ACC112 (cell line): ENCODE results near the gene SRPK1.

Experiments used
- H2AFZ ChIP-seq: fragments of 200-600 bp; sonication (generic); one replicate; pipeline ENCODE4 v1.6.0; 2017; ENCODE audit warnings: antibody characterized with exemption, low read length; ENCODE audit not compliant: unreplicated experiment
- H3K27ac ChIP-seq: fragments of 200-600 bp; sonication (generic); 2 replicates; pipeline ENCODE4 v1.5.1; 2014; ENCODE audit warnings: low read depth, mild to moderate bottlenecking, antibody characterized with exemption, low read length, moderate library complexity
- H3K27me3 ChIP-seq: fragments of 200-600 bp; sonication (generic); 2 replicates; pipeline ENCODE4 v1.6.1; 2014; ENCODE audit warnings: mild to moderate bottlenecking, antibody characterized with exemption, low read length, moderate library complexity, mixed read lengths; ENCODE audit not compliant: insufficient read depth
- H3K36me3 ChIP-seq: fragments of 200-600 bp; sonication (generic); 2 replicates; pipeline ENCODE4 v1.6.1; 2016; ENCODE audit warnings: mild to moderate bottlenecking, antibody characterized with exemption, low read length, moderate library complexity, mixed read lengths; ENCODE audit not compliant: insufficient read depth
- H3K4me1 ChIP-seq: fragments of 200-600 bp; sonication (generic); one replicate; pipeline ENCODE4 v1.6.1; 2016; ENCODE audit warnings: low read length, mixed read lengths; ENCODE audit not compliant: insufficient read depth, unreplicated experiment, control insufficient read depth
- H3K4me3 ChIP-seq: fragments of 200-600 bp; sonication (generic); 2 replicates; pipeline ENCODE4 v1.5.1; 2014; ENCODE audit warnings: mild to moderate bottlenecking, low read depth, low read length
- H3K79me2 ChIP-seq: fragments of 200-600 bp; sonication (generic); one replicate; pipeline ENCODE4 v1.6.0; 2016; ENCODE audit warnings: low read length; ENCODE audit not compliant: control insufficient read depth, unreplicated experiment, insufficient read depth

The SRPK1 gene

GRCh38 chr6:35798706-35799105, 122.2 kb downstream of the SRPK1 start:
- Histone ChIP-seq H2AFZ (no peak overlapping the region), H3K27ac (no peak overlapping the region), H3K4me1 (no peaks in the 10 kb centered on the region), H3K27me3 (peaks cover under 1% of the 10 kb centered on the region; the same call in 1 of the 2 replicates), H3K36me3 (no peaks in the 10 kb centered on the region), H3K79me2 (no peaks in the 10 kb centered on the region), H3K4me3 (no peak overlapping the region)

- peaks cover 5% of the 10 kb centered on the region for H3K27me3 ChIP-seq
- no peak overlapping the region for H3K4me3 ChIP-seq
- H3K36me3 ChIP-seq: no peaks in the 10 kb centered on the region
- H2AFZ ChIP-seq: no peak overlapping the region
- H3K79me2 ChIP-seq: no peaks in the 10 kb centered on the region
- H3K27ac ChIP-seq: no peak overlapping the region
- H3K4me1 ChIP-seq: no peaks in the 10 kb centered on the region
Observed at GRCh38 chr6:35797837-35798526, 122.9 kb downstream of the SRPK1 start.

GRCh38 chr6:35796236-35796635, 124.7 kb downstream of the SRPK1 start:
- Histone ChIP-seq H2AFZ (no peak overlapping the region), H3K79me2 (no peaks in the 10 kb centered on the region), H3K36me3 (no peaks in the 10 kb centered on the region), H3K27ac (no peak overlapping the region), H3K4me3 (no peak overlapping the region), H3K4me1 (no peaks in the 10 kb centered on the region), H3K27me3 (peaks cover 13% of the 10 kb centered on the region)

- no peak overlapping the region for H3K4me3 ChIP-seq
- no peak overlapping the region for H2AFZ ChIP-seq
- no peak overlapping the region for H3K27ac ChIP-seq
- no peaks in the 10 kb centered on the region for H3K4me1 ChIP-seq
- H3K36me3 ChIP-seq: no peaks in the 10 kb centered on the region
- peaks cover 15% of the 10 kb centered on the region for H3K27me3 ChIP-seq
- H3K79me2 ChIP-seq: no peaks in the 10 kb centered on the region
Observed at GRCh38 chr6:35795453-35796071, 125.3 kb downstream of the SRPK1 start.

GRCh38 chr6:35794536-35795452, 126.1 kb downstream of the SRPK1 start:
- H3K27me3 ChIP-seq: peaks cover 23% of the 10 kb centered on the region
- no peaks in the 10 kb centered on the region for H3K4me1 ChIP-seq
- H3K79me2 ChIP-seq: no peaks in the 10 kb centered on the region
- H3K27ac ChIP-seq: no peak overlapping the region
- H3K4me3 ChIP-seq: no peak overlapping the region
- H3K36me3 ChIP-seq: no peaks in the 10 kb centered on the region
- no peak overlapping the region for H2AFZ ChIP-seq

- no peak overlapping the region for H3K4me3 ChIP-seq
- no peak overlapping the region for H3K27ac ChIP-seq
- H3K4me1 ChIP-seq: no peaks in the 10 kb centered on the region
- H2AFZ ChIP-seq: no peak overlapping the region
- no peaks in the 10 kb centered on the region for H3K79me2 ChIP-seq
- peaks cover 60% of the 10 kb centered on the region for H3K27me3 ChIP-seq
- no peaks in the 10 kb centered on the region for H3K36me3 ChIP-seq
Observed at GRCh38 chr6:35790683-35791082, 130.2 kb downstream of the SRPK1 start.

- Histone ChIP-seq H3K27ac (no peak overlapping the region), H2AFZ (no peak overlapping the region), H3K79me2 (no peaks in the 10 kb centered on the region), H3K36me3 (no peaks in the 10 kb centered on the region), H3K4me3 (no peak overlapping the region), H3K27me3 (peaks cover 71% of the 10 kb centered on the region), H3K4me1 (no peaks in the 10 kb centered on the region)
Observed at GRCh38 chr6:35788423-35788982, 132.4 kb downstream of the SRPK1 start.

GRCh38 chr6:35787266-35788218, 133.4 kb downstream of the SRPK1 start:
- no peaks in the 10 kb centered on the region for H3K36me3 ChIP-seq
- peaks cover 66% of the 10 kb centered on the region for H3K27me3 ChIP-seq
- H3K79me2 ChIP-seq: no peaks in the 10 kb centered on the region
- H3K4me1 ChIP-seq: no peaks in the 10 kb centered on the region
- no peak overlapping the region for H3K4me3 ChIP-seq
- no peak overlapping the region for H2AFZ ChIP-seq
- H3K27ac ChIP-seq: no peak overlapping the region

GRCh38 chr6:35786810-35787209, 134.1 kb downstream of the SRPK1 start:
- Histone ChIP-seq H3K4me3 (no peak overlapping the region), H2AFZ (no peak overlapping the region), H3K79me2 (no peaks in the 10 kb centered on the region), H3K4me1 (no peaks in the 10 kb centered on the region), H3K36me3 (no peaks in the 10 kb centered on the region), H3K27ac (no peak overlapping the region), H3K27me3 (peaks cover 64% of the 10 kb centered on the region)

- Histone ChIP-seq H3K36me3 (no peaks in the 10 kb centered on the region), H2AFZ (no peak overlapping the region), H3K27me3 (peaks cover 66% of the 10 kb centered on the region), H3K4me1 (no peaks in the 10 kb centered on the region), H3K27ac (no peak overlapping the region), H3K4me3 (no peak overlapping the region), H3K79me2 (no peaks in the 10 kb centered on the region)
Observed at GRCh38 chr6:35786272-35786671, 134.6 kb downstream of the SRPK1 start.
